Small intestine (tissue), 7 donors: ENCODE results near the gene SMAP2. TPM values are rescaled to one million over a fixed set of nuclear protein-coding genes. Genes with fewer than 3 reads are reported as not detected.

Experiments used
- DNase-seq, 2 donors: peaks; one replicate each; pipeline versions ENCODE4 v3.0.0 to v3.0.0-alpha.2; 2013
- FAIRE-seq: peaks from 2 replicates; lab custom pipeline; 2012; peaks lifted over from hg19 to GRCh38; lab: Jason Lieb, UNC
- H3K27ac ChIP-seq, 3 donors: one replicate each; pipeline ENCODE4 v1.5.1; 2013; ENCODE audit warnings: low read length in 2 of 3, mild to moderate bottlenecking in 2 of 3, control low read depth in 1 of 3, inconsistent platforms in 1 of 3, low read depth in 1 of 3, moderate library complexity in 1 of 3
- H3K27me3 ChIP-seq, 3 donors: one replicate each; pipeline ENCODE4 v1.6.1; 2013; ENCODE audit warnings: low read length in 3 of 3, inconsistent platforms in 1 of 3; ENCODE audit not compliant: control insufficient read depth in 3 of 3, insufficient read depth in 3 of 3
- H3K36me3 ChIP-seq, 3 donors: one replicate each; pipeline ENCODE4 v1.6.1; 2013; ENCODE audit warnings: low read length in 3 of 3, inconsistent platforms in 1 of 3, low read depth in 1 of 3, mild to moderate bottlenecking in 1 of 3, moderate library complexity in 1 of 3; ENCODE audit not compliant: control insufficient read depth in 3 of 3, insufficient read depth in 2 of 3
- H3K4me1 ChIP-seq, 3 donors: one replicate each; pipeline ENCODE4 v1.6.1; 2013; ENCODE audit warnings: low read length in 2 of 3, inconsistent platforms in 1 of 3, low read depth in 1 of 3, mild to moderate bottlenecking in 1 of 3, moderate library complexity in 1 of 3; ENCODE audit not compliant: control insufficient read depth in 3 of 3, insufficient read depth in 2 of 3
- H3K4me3 ChIP-seq, 3 donors: one replicate each; pipeline ENCODE4 v1.5.1; 2013; ENCODE audit warnings: low read length in 3 of 3, control low read depth in 1 of 3, inconsistent platforms in 1 of 3, low read depth in 1 of 3, mild to moderate bottlenecking in 1 of 3, moderate library complexity in 1 of 3
- H3K9me3 ChIP-seq, 2 donors: one replicate each; pipeline ENCODE4 v1.6.1; 2013; ENCODE audit warnings: low read depth in 1 of 2, low read length in 1 of 2; ENCODE audit not compliant: control insufficient read depth in 2 of 2, insufficient read depth in 1 of 2
- WGBS, 3 donors: extraction: QIAGEN DNeasy Blood & Tissue Kit; methylation state at CpG; one replicate each; pipeline ENCODE4 v1.1.7; 2013; 5-methylcytosine and 5-hydroxymethylcytosine counted together
- polyA plus RNA-seq, 4 donors: library from polyadenylated mRNA; stranded (reverse) in 3 of 4; unstranded in 1 of 4; fragments of 200-250 nt in 3 of 4; fragments of 120-200 nt in 1 of 4; gene quantifications; one replicate each; pipeline versions ENCODE4 v1.2.1 to v1.2.3, GENCODE V29; 2013
- donor health status: healthy with polysubstance abuse.
- donor health status: control.
- donor health status: control.
- donor health status: Bipolar disorder and iron deficiency.
- donor health status: healthy.

The SMAP2 gene
- polyA plus RNA-seq, 4 donors, result 13.0 to 27.8 (median 25.5) TPM

- H3K36me3 ChIP-seq, result no peaks in the 10 kb centered on the region
- H3K4me3 ChIP-seq, result no peak overlapping the region
- WGBS, 3 donors, result 65 to 82% (median 76%) methylated on average over 3 of the region's 3 CpGs
- no peaks in the 10 kb centered on the region for H3K27me3 ChIP-seq
- FAIRE-seq (no peak), DNase-seq (no peak)
- peak overlapping the region in 2 of 3 donors; percentile 43 to 71 for H3K27ac ChIP-seq
- H3K9me3 ChIP-seq, result no peaks in the 10 kb centered on the region
- H3K4me1 ChIP-seq, result peaks cover 25 to 32% (median 28%) of the 10 kb centered on the region in 3 donors
These were observed 21.1 kb downstream of the SMAP2 start for GRCh38 chr1:40394491-40395172.

- 58 to 66% (median 66%) methylated on average over 3 of the region's 3 CpGs for WGBS, 3 donors
- DNase-seq, result peak; percentile 50 to 59
- H3K36me3 ChIP-seq, result no peaks in the 10 kb centered on the region
These were observed 22.0 kb downstream of the SMAP2 start for GRCh38 chr1:40395190-40396175.

GRCh38 chr1:40396420-40396819 is 22.9 kb downstream of the SMAP2 start:
- no peaks in the 10 kb centered on the region for H3K27me3 ChIP-seq
- DNase-seq, result no peak
- H3K4me3 ChIP-seq, result no peak overlapping the region
- no peaks in the 10 kb centered on the region for H3K9me3 ChIP-seq
- peaks cover 15 to 22% (median 20%) of the 10 kb centered on the region in 3 donors for H3K4me1 ChIP-seq
- H3K27ac ChIP-seq, result peak overlapping the region in 1 of 3 donors; percentile 6
- H3K36me3 ChIP-seq, result no peaks in the 10 kb centered on the region
- no peak for FAIRE-seq
- 61 to 89% (median 76%) methylated on average over 1 of the region's 1 CpG for WGBS, 3 donors

More at GRCh38 chr1:40395190-40396175, 22.0 kb downstream of the SMAP2 start:
- H3K9me3 ChIP-seq, result no peaks in the 10 kb centered on the region
- no peak for FAIRE-seq
- H3K4me1 ChIP-seq, result peaks cover 23 to 27% (median 24%) of the 10 kb centered on the region in 3 donors
- no peaks in the 10 kb centered on the region for H3K27me3 ChIP-seq
- no peak overlapping the region for H3K4me3 ChIP-seq
- peak overlapping the region in 2 of 3 donors; percentile 43 to 71 for H3K27ac ChIP-seq

GRCh38 chr1:40397258-40397657 is 23.7 kb downstream of the SMAP2 start:
- H3K27me3 ChIP-seq, result no peaks in the 10 kb centered on the region
- peak overlapping the region in 1 of 3 donors; percentile 48 for H3K27ac ChIP-seq
- no peak for FAIRE-seq
- 83 to 98% (median 89%) methylated on average over 2 of the region's 2 CpGs for WGBS, 3 donors
- no peak for DNase-seq
- no peak overlapping the region for H3K4me3 ChIP-seq
- H3K4me1 ChIP-seq, result peaks cover 9 to 19% (median 18%) of the 10 kb centered on the region in 3 donors
- no peaks in the 10 kb centered on the region for H3K36me3 ChIP-seq
- H3K9me3 ChIP-seq, result no peaks in the 10 kb centered on the region

- Histone ChIP-seq H3K4me1 (peaks cover 4 to 7% (median 6%) of the 10 kb centered on the region in 3 donors), H3K27ac (peak overlapping the region in 1 of 3 donors; percentile 46), H3K4me3 (no peak overlapping the region), H3K36me3 (no peaks in the 10 kb centered on the region), H3K27me3 (no peaks in the 10 kb centered on the region), H3K9me3 (no peaks in the 10 kb centered on the region)
- no peak for FAIRE-seq
- peak in 1 of 2 donors; percentile 36 for DNase-seq
- WGBS, 3 donors, result 69 to 90% (median 71%) methylated on average over 4 of the region's 4 CpGs
These were observed 26.6 kb downstream of the SMAP2 start for GRCh38 chr1:40399984-40400704.

- H3K27me3 ChIP-seq, result no peaks in the 10 kb centered on the region
- no peaks in the 10 kb centered on the region for H3K9me3 ChIP-seq
- no peak for FAIRE-seq
- DNase-seq, result no peak
- H3K27ac ChIP-seq, result no peak overlapping the region
- no peaks in the 10 kb centered on the region for H3K36me3 ChIP-seq
- WGBS, 3 donors, result 77 to 90% (median 89%) methylated on average over 7 of the region's 7 CpGs
- peaks cover 0 to 3% (median 2%) of the 10 kb centered on the region in 3 donors for H3K4me1 ChIP-seq
- H3K4me3 ChIP-seq, result no peak overlapping the region
These were observed 28.1 kb downstream of the SMAP2 start for GRCh38 chr1:40401473-40402201.

GRCh38 chr1:40404670-40405462 is 31.3 kb downstream of the SMAP2 start:
- H3K27me3 ChIP-seq, result no peaks in the 10 kb centered on the region
- H3K9me3 ChIP-seq, result no peaks in the 10 kb centered on the region
- peak; percentile 65 to 68 for DNase-seq
- peaks cover 0 to 9% (median 5%) of the 10 kb centered on the region in 3 donors for H3K36me3 ChIP-seq
- FAIRE-seq, result peak; percentile 75
- WGBS, 3 donors, result 49 to 51% (median 50%) methylated on average over 11 of the region's 11 CpGs
- no peak overlapping the region for H3K27ac ChIP-seq
- H3K4me3 ChIP-seq, result no peak overlapping the region
- H3K4me1 ChIP-seq, result peaks cover 0 to 2% (median 0%) of the 10 kb centered on the region in 3 donors
